ENCODE measurements around the gene SUSD2.

GRCh38 chr22:24231706-24232105 is 50.4 kb downstream of the SUSD2 start:
- TF ChIP-seq POLR2AphosphoS5 (IDR thresholded peaks at IDR 0.05; ENCODE audit: low read depth, low read length) = no peak
- no peak for TF ChIP-seq PAX5 (IDR thresholded peaks at IDR 0.05; ENCODE audit: insufficient read depth, low read length, severe bottlenecking)
- TF ChIP-seq POLR2A (IDR thresholded peaks at IDR 0.05; ENCODE audit: low read depth, low read length) = no peak
- TF ChIP-seq SPI1 (IDR thresholded peaks at IDR 0.05; ENCODE audit: low read depth, low read length) = no peak

Data from GM12891 (cell line).